Stimulated activated effector memory CD8-positive, alpha-beta T cell treated with anti-CD3 and anti-CD28 coated beads, Interleukin-12 subunit alpha, Interleukin-12 subunit beta, amount 100 ng/mL, for 72 hours (primary cell): ENCODE results near the gene GKN1.
"Not testable (repeated sequence)": the region's sequence is repeated elsewhere in the genome, so short reads cannot be mapped to it uniquely, and the experiment has no call there.

ENCODE experiments used
- ATAC-seq: fragments of 150-1000 bp; cut with Tn5 transposase; 2 replicates; pipeline ENCODE4 v1.10.0; 2021
- DNase-seq, 2 donors: peaks; one replicate each; pipeline ENCODE4 v3.0.0; 2021 to 2022; ENCODE audit warnings: low spot score in 2 of 2
- H3K27ac Mint-ChIP-seq: one replicate; pipeline ENCODE4 v1.8.0; 2022; ENCODE audit warnings: mild to moderate bottlenecking, mixed read lengths
- H3K36me3 Mint-ChIP-seq: one replicate; pipeline ENCODE4 v1.8.0; 2022; ENCODE audit warnings: mild to moderate bottlenecking, mixed read lengths
- H3K4me1 Mint-ChIP-seq: one replicate; pipeline ENCODE4 v1.8.0; 2022; ENCODE audit warnings: mixed read lengths
- H3K4me3 Mint-ChIP-seq: one replicate; pipeline ENCODE4 v1.8.0; 2022; ENCODE audit warnings: mild to moderate bottlenecking, mixed read lengths
- H3K9me3 Mint-ChIP-seq: one replicate; pipeline ENCODE4 v1.8.0; 2022; ENCODE audit warnings: mixed read lengths

Gene GKN1

GRCh38 chr2:68943581-68944568 lies 30.6 kb upstream of the GKN1 start:
- H3K27ac Mint-ChIP-seq: no peak overlapping the region
- peaks cover 16% of the 10 kb centered on the region for H3K4me1 Mint-ChIP-seq
- ATAC-seq: peak; percentile 63
- H3K4me3 Mint-ChIP-seq: no peak overlapping the region
- DNase-seq: peak; percentile 41 to 77
- peaks cover 3% of the 10 kb centered on the region for H3K9me3 Mint-ChIP-seq
- H3K36me3 Mint-ChIP-seq: no peaks in the 10 kb centered on the region

- no peak overlapping the region for H3K27ac Mint-ChIP-seq
- peaks cover 1% of the 10 kb centered on the region for H3K4me1 Mint-ChIP-seq
- H3K9me3 Mint-ChIP-seq: peaks cover 3% of the 10 kb centered on the region
- H3K36me3 Mint-ChIP-seq: no peaks in the 10 kb centered on the region
- no peak for DNase-seq
- H3K4me3 Mint-ChIP-seq: no peak overlapping the region
- no peak for ATAC-seq
Observed at GRCh38 chr2:68946117-68946516, 28.3 kb upstream of the GKN1 start.

GRCh38 chr2:68948710-68949109 lies 25.7 kb upstream of the GKN1 start:
- DNase-seq: no peak
- H3K36me3 Mint-ChIP-seq: no peaks in the 10 kb centered on the region

DNA sequence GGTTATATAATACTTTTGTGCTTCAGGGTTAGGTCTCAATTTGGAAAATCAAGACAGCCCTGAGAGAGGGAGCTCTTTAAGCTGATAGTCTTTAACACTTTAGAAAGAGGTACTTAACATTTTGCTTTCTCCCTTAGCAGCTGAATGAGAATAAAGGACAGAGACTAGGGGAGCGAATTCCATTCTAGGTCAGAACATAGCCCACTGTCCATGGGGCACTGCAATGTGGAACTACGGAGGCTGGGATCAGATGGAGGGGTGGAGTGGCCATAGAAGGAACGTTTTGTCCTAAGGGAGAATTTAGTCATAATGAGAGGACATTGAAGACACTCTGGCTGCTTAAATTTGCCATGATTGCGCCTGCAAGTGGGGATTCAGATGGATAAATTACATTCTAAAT lies 22.5 kb upstream of the GKN1 start:
- no peaks in the 10 kb centered on the region for H3K4me1 Mint-ChIP-seq
- H3K36me3 Mint-ChIP-seq: no peaks in the 10 kb centered on the region
- no peak for DNase-seq
- ATAC-seq: no peak
- no peak overlapping the region for H3K4me3 Mint-ChIP-seq
- H3K27ac Mint-ChIP-seq: no peak overlapping the region
- H3K9me3 Mint-ChIP-seq: peaks cover 3% of the 10 kb centered on the region

More at GRCh38 chr2:68948710-68949109, 25.7 kb upstream of the GKN1 start:
- H3K9me3 Mint-ChIP-seq: no peaks in the 10 kb centered on the region
- H3K4me3 Mint-ChIP-seq: no peak overlapping the region
- H3K27ac Mint-ChIP-seq: no peak overlapping the region
- no peak for ATAC-seq
- H3K4me1 Mint-ChIP-seq: no peaks in the 10 kb centered on the region

- Mint-ChIP-seq H3K4me3 (no peak within 1 kb of the TSS), H3K36me3 (no peaks in the 10 kb centered on the region), H3K27ac (no peak within 1 kb of the TSS), H3K4me1 (no peaks in the 10 kb centered on the region), H3K9me3 (peaks cover 3% of the 10 kb centered on the region)
- DNase-seq (no peak), ATAC-seq (no peak)
Observed at GRCh38 chr2:68952887-68953521, 21.4 kb upstream of the GKN1 start, which contains the start of gene GKN2. TSS of gene GKN2 (minus strand) at chr2:68952893. CDS start at chr2:68952861, 32 bp downstream.

- ATAC-seq, H3K4me3 Mint-ChIP-seq, H3K36me3 Mint-ChIP-seq, H3K27ac Mint-ChIP-seq, H3K4me1 Mint-ChIP-seq, H3K9me3 Mint-ChIP-seq, DNase-seq: not testable (repeated sequence)
Observed at GRCh38 chr2:68955432-68955831, 19.0 kb upstream of the GKN1 start.

DNA sequence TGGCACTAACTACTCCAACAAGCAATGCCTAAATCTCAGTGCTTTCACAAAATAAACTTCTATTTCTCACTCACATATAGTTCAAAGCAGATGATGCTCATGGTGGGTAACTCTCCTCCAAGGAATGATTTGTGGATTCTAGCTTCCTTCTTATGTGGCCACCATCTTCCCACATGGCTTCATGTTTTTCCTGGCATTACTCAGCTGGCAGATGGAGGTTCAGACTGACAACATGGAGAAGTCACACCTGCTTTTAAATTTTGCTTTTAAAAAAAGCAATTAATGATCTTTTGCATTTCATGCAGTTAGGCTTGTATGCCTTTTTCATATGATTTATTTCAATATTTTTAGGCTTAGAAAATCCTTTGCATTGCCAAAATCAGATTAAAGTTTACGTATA lies 15.4 kb upstream of the GKN1 start:
- no peaks in the 10 kb centered on the region for H3K36me3 Mint-ChIP-seq
- no peaks in the 10 kb centered on the region for H3K4me1 Mint-ChIP-seq
- ATAC-seq (no peak), DNase-seq (no peak)
- H3K4me3 Mint-ChIP-seq: no peak overlapping the region
- no peak overlapping the region for H3K27ac Mint-ChIP-seq
- H3K9me3 Mint-ChIP-seq: peaks cover 3% of the 10 kb centered on the region

DNA sequence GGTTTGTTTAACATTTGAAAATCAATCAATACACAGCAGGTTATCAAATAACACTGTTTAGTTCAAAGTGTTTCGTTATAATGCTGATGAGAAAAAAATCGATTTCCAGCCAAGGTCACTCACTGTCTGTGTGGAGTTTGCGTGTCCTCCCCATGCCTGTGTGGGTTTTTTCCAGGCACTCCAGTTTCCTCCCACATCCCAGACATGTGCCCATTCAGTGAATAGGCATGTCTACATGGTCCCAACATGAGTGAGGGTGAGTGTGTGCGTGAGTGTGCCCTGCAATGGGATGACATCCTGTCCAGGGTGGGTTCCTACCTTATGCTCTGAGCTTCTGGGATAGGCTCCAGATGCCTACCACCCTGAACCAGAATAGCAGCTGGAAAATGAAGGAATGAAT lies 13.1 kb upstream of the GKN1 start:
- ATAC-seq (no peak), DNase-seq (no peak)
- no peaks in the 10 kb centered on the region for H3K9me3 Mint-ChIP-seq
- H3K4me3 Mint-ChIP-seq: no peak overlapping the region
- H3K36me3 Mint-ChIP-seq: no peaks in the 10 kb centered on the region
- no peaks in the 10 kb centered on the region for H3K4me1 Mint-ChIP-seq
- H3K27ac Mint-ChIP-seq: no peak overlapping the region

GRCh38 chr2:68964282-68964681 lies 10.2 kb upstream of the GKN1 start:
- ATAC-seq: no peak
- no peak for DNase-seq
- Mint-ChIP-seq H3K4me1 (no peaks in the 10 kb centered on the region), H3K4me3 (no peak overlapping the region), H3K9me3 (no peaks in the 10 kb centered on the region), H3K36me3 (no peaks in the 10 kb centered on the region), H3K27ac (no peak overlapping the region)

DNA sequence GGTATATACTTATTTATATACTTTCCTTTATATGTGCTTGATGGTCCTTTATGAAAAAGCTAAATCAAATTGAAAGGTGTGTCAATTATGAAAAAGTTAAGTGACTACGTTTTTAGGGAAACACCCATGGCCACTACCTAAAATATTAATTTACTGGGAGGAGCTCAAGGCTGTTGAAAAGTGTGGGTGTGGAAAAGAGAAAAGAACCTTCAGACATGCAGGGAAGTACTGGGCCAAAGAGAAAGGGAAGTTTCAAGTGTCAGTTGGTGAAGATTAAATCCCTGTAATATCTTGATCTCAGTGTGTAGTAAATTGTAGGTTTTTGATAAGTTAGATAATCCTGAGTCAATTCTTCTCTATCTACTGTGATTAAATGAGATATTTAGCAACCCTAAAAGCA lies 6.2 kb upstream of the GKN1 start:
- DNase-seq (no peak), ATAC-seq (no peak)
- Mint-ChIP-seq H3K36me3 (no peaks in the 10 kb centered on the region), H3K27ac (no peak overlapping the region), H3K4me1 (no peaks in the 10 kb centered on the region), H3K4me3 (no peak overlapping the region), H3K9me3 (no peaks in the 10 kb centered on the region)

- DNase-seq (no peak), ATAC-seq (no peak)
- Mint-ChIP-seq H3K36me3 (no peaks in the 10 kb centered on the region), H3K4me1 (no peaks in the 10 kb centered on the region), H3K27ac (no peak overlapping the region), H3K4me3 (no peak overlapping the region), H3K9me3 (no peaks in the 10 kb centered on the region)
Observed at GRCh38 chr2:68969736-68970490, 4.5 kb upstream of the GKN1 start.

DNA sequence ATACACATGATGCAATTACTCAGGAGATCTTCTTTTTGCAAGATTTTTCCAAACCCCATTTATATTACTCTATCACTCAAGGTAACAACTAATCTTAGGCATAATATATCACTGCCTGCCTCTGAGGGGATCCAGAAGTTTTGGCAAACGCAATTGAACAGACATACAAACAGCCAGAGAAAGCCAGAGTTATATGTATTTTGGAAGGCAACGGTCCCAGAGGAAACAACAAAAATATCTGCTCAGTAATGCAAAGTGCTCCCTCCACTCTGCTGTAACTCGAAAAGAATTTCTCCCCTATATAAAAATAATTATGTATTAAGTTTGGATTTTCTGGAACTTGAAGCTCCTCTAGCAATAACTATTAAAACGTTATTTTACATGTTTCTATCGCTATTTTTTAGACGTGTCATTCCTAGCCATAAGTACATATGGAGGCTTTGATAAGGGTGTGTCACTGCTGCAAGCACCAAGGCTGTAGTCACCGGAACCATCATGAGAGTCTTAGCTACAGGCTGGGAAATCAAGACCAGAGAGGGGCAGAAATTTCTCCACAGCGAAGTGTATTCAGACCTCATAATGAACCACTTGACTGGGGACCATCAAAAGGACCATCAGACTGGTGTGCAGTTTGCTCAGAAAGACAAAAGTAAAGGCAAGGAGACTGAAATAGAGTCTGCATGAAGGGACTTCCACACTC lies 3.7 kb upstream of the GKN1 start:
- H3K27ac Mint-ChIP-seq: no peak overlapping the region
- ATAC-seq: no peak
- H3K36me3 Mint-ChIP-seq: no peaks in the 10 kb centered on the region
- no peak for DNase-seq
- H3K9me3 Mint-ChIP-seq: no peaks in the 10 kb centered on the region
- no peaks in the 10 kb centered on the region for H3K4me1 Mint-ChIP-seq
- no peak overlapping the region for H3K4me3 Mint-ChIP-seq

DNA sequence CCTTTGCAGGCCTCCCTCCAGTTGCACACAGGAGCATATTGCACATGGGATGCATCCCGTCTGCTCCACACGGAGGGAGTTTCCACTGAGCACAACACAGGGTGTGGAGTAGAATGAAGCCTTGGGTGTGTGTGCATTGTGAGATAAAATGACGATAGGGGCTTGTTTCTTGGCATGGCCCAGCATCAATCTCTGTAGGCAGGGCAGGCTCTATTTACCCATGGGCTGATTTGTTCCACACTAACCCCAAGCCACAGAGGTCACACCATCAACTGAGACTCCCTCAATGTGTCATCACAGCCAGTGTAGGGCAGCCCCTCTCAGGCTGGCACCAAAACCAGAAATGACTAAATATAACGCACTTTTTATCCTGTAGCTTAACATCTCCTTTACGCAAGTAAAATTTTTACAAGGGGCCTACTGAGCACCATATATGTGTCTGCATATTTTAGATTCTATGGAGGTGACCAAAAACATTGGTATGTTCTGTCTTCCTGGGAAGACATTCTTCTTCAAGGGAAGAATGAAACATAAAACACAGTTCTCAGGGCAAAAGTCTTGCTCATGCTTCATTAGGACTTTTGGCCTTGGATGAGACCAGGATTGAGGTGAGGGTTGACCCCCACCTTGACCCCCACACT lies 2.7 kb upstream of the GKN1 start:
- no peak overlapping the region for H3K4me3 Mint-ChIP-seq
- H3K9me3 Mint-ChIP-seq: no peaks in the 10 kb centered on the region
- ATAC-seq (peak; percentile 100), DNase-seq (peak; percentile 8 to 58)
- no peak overlapping the region for H3K27ac Mint-ChIP-seq
- no peaks in the 10 kb centered on the region for H3K36me3 Mint-ChIP-seq
- H3K4me1 Mint-ChIP-seq: no peaks in the 10 kb centered on the region

- no peak overlapping the region for H3K27ac Mint-ChIP-seq
- no peak overlapping the region for H3K4me3 Mint-ChIP-seq
- no peaks in the 10 kb centered on the region for H3K9me3 Mint-ChIP-seq
- ATAC-seq: no peak
- no peak for DNase-seq
- no peaks in the 10 kb centered on the region for H3K4me1 Mint-ChIP-seq
- H3K36me3 Mint-ChIP-seq: no peaks in the 10 kb centered on the region
Observed at GRCh38 chr2:68974946-68975665, 670 bp downstream of the GKN1 start.
